NK-92 (cell line): Measurements from ENCODE around the gene ABI3BP.

Experiments
- DNase-seq: peaks from one replicate; lab custom pipeline; 2025; ENCODE audit not compliant: unreplicated experiment; lab: John Stamatoyannopoulos, UW

Gene ABI3BP

GRCh38 chr3:100982710-100983109 lies 10.5 kb downstream of the ABI3BP start:
- no peak for DNase-seq

- no peak for DNase-seq
Observed at GRCh38 chr3:100981164-100981911, 11.9 kb downstream of the ABI3BP start.

GRCh38 chr3:100978011-100978659 lies 15.1 kb downstream of the ABI3BP start:
- DNase-seq: no peak

DNA sequence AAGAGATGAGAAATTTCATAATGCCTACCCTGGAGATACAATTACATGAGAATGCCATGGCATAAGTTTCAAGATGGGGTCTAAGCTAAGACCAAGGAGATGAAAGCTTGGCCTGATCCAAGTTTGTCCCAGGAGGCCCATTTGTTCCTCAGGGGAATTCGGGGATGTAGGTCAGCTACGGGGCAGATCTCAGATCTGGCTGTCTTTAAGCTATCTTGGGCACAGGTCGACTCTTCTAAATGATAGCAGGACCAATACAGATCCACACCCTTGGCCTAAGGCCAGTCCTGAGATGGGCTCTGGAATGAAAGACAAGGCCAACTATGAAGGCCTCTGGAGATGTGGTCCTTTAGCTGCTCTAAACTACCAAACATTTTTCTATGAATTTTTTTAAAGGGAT lies 16.6 kb downstream of the ABI3BP start:
- DNase-seq: no peak

- no peak for DNase-seq
Observed at GRCh38 chr3:100975714-100976113, 17.5 kb downstream of the ABI3BP start.

DNA sequence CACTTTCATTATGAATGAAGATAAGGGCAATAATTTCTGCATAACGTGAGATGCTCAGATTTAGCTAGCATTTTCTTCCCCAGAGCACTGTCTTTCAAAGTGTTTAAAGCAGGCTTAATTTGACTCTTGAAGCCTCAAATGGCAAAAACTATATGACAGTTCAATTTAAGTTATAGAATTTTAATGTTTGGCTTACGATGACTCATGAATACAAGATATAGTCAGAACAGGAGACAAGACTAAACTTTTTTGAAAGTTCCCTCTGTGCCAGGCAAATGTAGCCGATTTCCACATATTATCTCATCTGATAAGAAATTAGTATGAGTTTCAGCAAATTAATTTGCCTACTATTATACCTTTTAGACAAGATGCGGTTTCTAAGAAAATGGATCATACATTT lies 19.6 kb downstream of the ABI3BP start:
- no peak for DNase-seq

DNA sequence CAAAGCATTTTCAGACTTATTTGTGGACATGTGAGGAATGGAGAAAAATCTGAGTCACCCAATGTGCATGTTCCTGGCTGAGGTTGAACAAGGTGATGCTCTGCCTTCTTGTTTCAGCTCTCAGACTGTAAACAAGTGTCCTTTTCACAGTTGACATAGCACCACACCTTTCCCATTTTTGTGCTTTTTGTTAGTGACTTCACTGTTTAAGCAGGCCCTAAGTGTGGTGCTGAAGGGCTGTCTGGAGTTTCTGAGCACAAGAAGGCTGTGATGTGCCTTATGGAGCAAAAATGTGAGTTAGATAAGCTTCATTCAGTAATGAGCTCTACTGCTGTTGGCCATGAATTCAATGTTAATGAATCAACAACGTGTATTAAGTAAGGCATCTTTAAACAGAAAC lies 20.4 kb downstream of the ABI3BP start:
- no peak for DNase-seq

DNA sequence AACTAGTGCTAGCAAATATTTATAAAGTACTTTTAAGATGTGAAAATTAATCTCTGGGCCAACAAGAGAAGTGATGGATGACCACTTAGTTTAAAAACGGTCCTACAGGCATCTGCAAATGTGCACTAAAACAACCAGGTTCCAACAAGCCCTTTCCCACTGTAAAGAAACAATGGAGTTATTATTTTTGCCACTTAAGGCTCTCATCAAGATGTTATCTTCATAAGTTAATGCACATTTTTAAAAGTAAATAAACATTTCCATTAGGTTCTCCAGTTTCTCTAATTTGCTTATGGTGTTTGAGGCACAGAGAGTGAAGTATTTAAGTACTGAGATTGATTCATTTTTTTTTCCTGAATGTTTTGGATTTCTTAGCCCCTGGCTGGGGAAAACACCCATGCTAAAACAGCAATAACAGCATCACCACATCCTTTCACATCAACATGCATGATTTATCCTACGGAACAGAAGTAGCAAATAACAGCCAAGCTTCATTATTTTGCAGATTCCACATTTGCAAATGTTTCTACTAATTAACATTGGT lies 20.8 kb downstream of the ABI3BP start:
- DNase-seq: no peak

- DNase-seq: no peak
Observed at GRCh38 chr3:100971798-100972197, 21.4 kb downstream of the ABI3BP start.

GRCh38 chr3:100970477-100970990 lies 22.7 kb downstream of the ABI3BP start:
- DNase-seq: no peak

DNA sequence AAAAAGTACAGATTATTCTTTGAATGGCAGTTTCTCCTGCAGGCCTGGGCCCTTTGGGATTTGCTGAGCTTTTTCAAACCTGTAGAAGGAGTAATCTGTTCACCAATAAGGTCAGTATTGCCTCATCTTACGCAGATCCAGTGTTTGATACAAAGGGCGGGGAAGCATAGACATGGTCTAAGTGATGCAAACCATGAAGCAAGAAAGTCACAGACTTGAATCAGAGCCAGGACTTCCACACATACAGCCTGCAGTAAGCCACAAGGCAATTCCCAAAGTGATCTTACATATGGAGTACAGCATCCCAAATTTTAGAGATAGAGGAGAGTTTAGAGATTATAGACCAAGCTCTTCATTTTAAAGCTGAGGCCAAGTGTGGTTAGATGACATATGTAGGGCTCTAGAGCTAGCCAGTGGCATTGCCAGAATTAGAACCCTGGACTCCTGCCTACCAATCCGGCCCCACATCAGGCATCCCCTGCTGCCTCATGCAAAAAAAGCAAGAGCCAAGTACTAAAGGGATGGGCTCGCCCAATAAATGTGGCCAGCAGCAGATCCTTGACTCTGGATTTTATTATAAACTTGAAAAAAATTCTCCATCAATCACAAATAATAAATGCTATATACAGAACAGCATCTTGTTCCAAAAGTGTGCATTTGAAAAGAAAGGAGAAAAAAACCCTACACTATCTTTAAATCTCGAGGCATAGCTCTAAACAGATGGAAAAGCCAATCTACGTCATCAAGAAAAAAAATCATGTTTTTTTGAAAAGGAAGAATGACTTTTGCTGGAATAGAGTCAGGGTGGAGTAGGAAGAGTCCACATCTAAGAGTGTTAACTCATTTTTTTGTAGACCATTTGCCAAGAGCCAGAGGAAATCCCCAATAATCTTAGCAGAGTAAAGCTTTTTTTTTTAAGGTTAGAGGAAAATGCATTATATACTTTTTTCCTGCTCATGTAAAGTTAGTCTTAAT lies 24.0 kb downstream of the ABI3BP start:
- no peak for DNase-seq

GRCh38 chr3:100966807-100967206 lies 26.4 kb downstream of the ABI3BP start:
- no peak for DNase-seq

- DNase-seq: no peak
Observed at GRCh38 chr3:100966049-100966491, 27.2 kb downstream of the ABI3BP start.

- DNase-seq: no peak
Observed at GRCh38 chr3:100963041-100963440, 30.2 kb downstream of the ABI3BP start.

DNA sequence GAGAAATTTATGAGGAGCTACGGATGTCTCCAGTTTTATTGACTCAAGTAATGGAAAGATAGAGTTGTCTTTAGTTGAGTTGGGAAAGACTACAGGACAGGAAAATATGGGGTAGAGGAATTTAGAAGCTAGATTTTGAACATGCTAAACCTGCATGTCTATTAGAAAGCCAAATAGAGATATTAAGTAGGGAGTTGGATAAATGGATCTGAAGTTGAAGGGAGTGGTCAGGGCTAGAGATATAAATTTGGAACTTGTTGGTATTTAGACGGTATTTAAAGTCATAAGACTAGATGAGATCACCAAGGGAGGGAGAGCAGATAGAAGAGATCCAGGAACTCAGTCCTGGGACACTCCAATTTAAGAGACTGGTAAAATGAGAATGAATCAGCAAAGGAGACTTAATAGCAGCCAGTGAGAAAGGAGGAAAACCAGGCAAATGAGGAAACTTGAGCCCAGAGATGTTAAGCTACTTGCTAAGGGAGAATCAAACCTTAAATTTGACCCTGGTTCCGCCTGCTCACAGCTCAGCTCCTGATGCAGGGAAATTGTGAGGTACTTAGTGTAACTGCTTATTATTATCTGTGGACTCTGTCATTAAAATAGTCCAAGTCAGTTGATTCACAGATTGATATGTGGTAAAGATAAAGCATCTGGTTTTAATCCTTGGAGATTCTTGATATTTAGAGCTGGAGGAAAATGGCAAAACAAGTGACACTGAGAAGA lies 35.8 kb downstream of the ABI3BP start:
- no peak for DNase-seq

- DNase-seq: no peak
Observed at GRCh38 chr3:100956276-100956675, 36.9 kb downstream of the ABI3BP start.

DNA sequence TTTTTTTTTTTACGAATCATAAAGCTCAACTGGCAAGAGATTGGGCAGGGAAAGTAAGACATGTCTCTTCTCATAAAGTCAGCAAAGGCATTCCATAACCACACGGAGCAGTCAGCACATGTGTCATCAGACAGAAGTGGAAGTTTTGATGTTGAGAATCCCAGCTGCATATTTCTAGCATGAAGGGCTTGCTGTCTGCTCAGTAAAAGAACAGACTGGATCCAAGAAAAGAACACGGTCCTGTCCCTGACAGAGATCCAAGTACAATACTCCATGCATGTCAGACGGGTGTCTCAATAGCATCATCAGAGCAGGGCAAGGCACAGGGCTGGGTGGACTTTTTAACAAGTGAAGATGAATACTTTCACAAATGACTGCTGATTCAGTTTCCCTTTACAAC lies 38.2 kb downstream of the ABI3BP start:
- DNase-seq: no peak

DNA sequence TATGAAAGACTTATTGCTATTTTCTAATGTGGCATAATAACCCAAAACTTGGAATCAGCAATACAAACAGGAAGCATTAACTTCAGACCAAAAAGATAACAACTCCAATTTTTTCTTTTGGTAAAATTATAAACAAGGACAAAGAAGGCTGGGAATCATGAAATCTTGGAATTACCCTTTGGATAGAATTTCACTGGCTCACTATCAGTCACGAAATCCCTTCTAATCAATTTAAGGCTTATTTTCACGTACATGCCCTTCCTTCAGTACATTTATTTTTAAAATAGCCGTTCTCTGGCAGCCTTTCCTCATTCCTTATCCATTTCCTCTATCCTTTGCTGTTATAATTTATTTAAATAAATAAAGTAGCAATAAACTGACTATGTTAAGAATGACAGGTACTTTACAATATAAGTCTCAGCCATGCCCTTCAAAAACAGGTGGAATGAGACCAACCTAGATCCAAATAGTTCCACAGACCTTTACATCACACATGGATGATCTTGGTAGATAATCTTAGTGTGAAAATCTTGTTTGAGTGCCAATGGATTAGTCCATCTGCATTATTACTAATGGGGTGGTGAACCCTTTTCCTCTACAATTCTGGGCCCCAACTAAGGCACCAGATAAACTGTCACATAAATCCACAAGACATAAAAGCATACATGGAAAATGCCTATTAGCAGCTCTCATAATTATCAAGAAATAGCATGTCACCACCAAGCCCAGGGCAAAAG lies 38.9 kb downstream of the ABI3BP start:
- DNase-seq: no peak

DNA sequence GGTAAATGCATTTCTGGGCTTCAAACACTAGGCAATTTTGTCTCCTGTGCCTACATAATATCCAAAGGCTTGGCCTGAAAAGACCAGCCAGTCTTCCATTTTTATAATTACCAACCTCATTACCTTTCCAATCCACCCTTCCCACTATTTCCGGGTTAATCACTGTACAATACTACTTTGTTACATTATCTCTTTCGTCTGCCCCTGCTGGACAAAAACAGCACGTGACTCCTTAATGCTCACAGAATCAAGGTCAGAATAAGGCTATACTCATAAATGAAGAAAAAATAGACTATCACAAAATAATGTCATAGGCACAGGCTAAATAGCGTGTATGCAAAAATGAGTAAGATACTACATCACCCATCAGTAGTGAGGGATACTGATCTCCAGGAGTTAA lies 40.1 kb downstream of the ABI3BP start:
- DNase-seq: no peak

DNA sequence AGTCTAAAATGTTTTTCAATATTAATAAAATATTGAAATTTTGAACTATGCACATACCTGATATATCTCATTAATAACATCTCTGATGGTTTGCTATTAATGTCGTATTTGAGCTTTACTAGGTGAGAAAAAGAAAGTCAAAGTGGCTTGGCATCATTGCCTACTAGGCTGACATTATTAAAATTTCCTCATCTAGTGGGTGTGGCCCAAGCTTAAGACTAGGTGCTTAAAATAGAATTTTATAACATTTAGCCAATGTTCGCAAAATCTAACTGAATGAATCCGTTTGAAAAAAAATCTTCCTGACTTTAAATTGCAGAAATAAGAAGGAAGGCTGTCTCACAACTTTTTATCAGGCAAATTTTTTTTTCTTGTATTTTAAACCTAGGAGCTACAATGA lies 46.1 kb downstream of the ABI3BP start:
- DNase-seq: no peak
